Uterus (tissue), 2 donors: ENCODE measurements around the gene SEMA3D.

Experiments used
- CTCF ChIP-seq, 4 experiments: fragments of 200-600 bp in 2 of 4; fragments of 450-650 bp in 2 of 4; sonication (generic) in 2 of 4; IDR thresholded peaks; one replicate each; pipeline ENCODE4 v1.5.1; 2016 to 2019; ENCODE audit warnings: antibody characterized with exemption in 4 of 4, mild to moderate bottlenecking in 2 of 4, moderate library complexity in 1 of 4
- POLR2A ChIP-seq, 2 donors: fragments of 450-650 bp; IDR thresholded peaks; one replicate each; pipeline ENCODE4 v1.6.1; 2016; ENCODE audit warnings: antibody characterized with exemption in 2 of 2, mild to moderate bottlenecking in 1 of 2, moderate library complexity in 1 of 2

DNA sequence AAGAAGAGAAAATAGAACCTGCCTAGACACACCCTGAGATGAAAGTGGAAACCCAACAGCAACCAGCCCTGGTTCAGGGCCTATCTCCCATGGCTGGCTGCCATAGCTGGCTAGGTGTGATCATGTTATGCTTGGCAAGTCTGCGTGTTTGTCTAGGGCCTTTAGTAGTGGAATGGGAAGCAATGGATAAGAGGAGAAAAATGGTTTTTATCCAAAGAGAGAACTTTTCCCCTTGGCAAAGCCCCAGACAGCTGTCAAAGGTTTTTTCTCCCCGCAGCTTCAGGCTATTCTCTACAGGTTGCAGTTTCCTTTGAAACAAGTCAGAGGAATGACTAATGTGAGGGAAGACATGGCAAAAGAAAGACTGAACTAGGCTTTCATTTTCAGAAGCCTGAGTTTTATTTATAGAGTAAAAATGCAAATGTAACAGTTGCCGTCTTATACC lies 161.5 kb downstream of the SEMA3D start:
- no peak for TF ChIP-seq CTCF (IDR thresholded peaks at IDR 0.05)
- no peak for TF ChIP-seq POLR2A (IDR thresholded peaks at IDR 0.05)
